GM18868 (cell line): ENCODE measurements around the gene ST6GALNAC4.

Experiments
- ATAC-seq: cut with Tn5 transposase; IDR thresholded peaks from one replicate; pipeline ENCODE4 v1.9.1; 2021; ENCODE audit warnings: mild to moderate bottlenecking, moderate library complexity; ENCODE audit not compliant: unreplicated experiment

Gene ST6GALNAC4

DNA sequence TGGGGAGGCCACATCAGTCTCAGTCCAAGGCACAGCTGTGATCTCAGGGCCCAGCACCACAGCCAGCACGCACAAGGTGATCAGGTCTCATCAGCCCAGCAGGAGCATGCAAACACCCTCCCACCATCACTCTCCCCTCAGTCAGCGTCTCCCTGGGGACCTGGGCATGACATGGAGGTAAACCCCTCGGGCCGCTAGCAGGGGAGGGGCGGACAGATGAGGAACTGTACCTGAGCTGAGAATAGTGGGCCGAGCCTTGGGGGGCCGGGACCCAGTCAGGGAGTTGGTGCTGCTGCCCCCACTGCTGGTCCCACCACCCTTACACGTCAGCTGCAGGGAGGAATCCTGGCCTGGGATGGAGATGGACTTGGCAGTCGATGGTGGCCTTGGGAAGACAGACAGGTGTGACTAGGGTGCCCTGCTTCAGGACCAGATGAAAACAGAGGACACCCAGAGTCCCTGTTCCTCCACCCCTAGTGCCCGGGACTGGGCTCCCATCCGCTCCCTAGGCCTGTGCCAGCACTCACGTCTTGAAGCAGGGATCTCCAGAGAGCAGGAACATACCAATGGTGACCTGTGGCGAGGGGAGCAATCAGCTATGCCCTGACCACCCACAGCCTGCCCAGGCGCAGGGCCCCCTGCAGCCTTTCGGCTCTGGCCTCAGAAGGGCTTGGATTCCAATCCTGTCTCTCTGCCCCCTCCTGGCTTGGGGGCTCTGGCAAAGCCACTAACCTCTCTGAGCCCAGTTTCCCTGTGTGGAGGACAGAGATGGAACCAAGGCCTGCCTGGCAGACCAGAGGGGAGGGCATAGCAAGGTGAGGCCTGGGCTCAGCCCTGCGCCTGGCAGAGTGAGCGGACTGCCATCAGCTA is 31.2 kb upstream of the ST6GALNAC4 start:
- no peak for ATAC-seq

GRCh38 chr9:127946728-127947127 is 29.9 kb upstream of the ST6GALNAC4 start:
- ATAC-seq, result no peak

- ATAC-seq, result no peak
Measured at GRCh38 chr9:127945942-127946341, 29.1 kb upstream of the ST6GALNAC4 start.

GRCh38 chr9:127945338-127945737 is 28.5 kb upstream of the ST6GALNAC4 start:
- ATAC-seq, result no peak

- no peak for ATAC-seq
Measured at GRCh38 chr9:127944586-127945218, 27.9 kb upstream of the ST6GALNAC4 start.

DNA sequence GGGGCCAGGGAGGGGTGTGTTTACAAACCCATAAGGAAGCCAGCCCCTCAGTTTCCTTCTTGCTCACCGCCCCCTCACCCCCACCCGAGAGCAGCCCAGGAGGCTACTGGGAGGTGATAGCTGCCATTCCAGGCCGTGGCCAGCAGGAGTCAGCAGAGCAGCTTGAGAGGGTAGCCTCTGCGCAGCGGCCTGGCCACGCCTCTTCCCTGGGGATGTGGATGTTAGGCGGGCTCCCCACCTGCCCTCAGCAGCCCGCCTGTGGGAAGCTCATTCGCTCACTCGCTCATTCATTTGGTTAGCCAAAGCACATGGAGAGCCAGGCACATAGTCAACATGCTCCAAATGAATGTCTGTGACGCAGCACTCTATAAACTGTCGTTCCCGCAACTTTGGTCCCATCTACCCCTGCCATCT is 26.9 kb upstream of the ST6GALNAC4 start:
- ATAC-seq, result peak; percentile 68

GRCh38 chr9:127943011-127943662 is 26.3 kb upstream of the ST6GALNAC4 start:
- no peak for ATAC-seq

DNA sequence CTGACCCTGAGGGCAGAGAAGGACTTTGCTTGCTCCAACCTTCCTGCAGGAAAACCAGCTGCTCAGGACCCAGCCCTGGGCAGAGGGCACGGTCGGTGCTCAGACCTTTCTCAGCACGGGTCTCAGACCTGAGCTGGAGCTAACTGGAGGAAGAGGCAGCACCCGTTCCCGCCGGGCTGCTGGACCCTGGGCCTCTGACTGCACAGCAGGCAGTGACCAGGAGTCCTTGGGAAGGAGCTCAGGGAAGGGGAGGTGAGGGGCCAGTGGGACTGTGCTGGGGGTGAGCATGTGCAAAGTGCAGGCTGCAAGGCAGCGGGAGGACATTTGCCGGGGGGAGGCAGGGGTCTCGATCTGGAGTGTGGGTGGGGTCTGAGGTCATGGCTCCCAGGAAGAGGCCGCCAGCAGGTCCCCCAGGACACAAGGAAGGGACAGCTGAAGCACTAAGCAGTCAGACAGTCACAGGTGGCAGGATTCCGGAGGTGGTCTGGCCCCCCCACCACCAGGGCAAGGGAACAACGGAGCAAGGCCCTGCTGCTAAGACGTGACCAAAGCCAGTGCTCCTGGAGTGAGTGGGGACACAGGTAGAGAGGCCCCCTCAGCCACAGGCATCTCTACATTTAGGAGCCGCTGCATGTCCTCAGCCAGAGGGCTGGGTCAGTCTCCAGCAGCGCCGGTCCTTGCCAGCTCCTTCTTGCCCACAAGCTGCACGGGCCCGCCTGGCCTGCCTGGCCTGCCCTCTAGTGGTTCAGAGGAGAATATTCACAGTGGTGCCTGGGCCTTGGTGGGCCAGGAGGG is 25.6 kb upstream of the ST6GALNAC4 start:
- no peak for ATAC-seq

DNA sequence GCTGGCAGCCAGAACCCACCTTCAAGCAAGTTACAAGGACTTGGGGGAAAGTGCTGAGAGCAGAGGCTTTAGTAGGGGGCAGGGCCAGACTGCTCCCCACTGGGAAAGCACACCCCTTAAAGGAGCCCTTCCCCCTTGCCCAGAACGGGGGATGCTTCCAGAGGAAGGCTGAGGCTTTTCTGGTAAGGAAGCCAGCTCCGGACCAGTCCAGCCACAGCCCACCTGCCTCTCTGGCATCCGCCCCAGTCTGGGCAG is 25.0 kb upstream of the ST6GALNAC4 start:
- no peak for ATAC-seq

DNA sequence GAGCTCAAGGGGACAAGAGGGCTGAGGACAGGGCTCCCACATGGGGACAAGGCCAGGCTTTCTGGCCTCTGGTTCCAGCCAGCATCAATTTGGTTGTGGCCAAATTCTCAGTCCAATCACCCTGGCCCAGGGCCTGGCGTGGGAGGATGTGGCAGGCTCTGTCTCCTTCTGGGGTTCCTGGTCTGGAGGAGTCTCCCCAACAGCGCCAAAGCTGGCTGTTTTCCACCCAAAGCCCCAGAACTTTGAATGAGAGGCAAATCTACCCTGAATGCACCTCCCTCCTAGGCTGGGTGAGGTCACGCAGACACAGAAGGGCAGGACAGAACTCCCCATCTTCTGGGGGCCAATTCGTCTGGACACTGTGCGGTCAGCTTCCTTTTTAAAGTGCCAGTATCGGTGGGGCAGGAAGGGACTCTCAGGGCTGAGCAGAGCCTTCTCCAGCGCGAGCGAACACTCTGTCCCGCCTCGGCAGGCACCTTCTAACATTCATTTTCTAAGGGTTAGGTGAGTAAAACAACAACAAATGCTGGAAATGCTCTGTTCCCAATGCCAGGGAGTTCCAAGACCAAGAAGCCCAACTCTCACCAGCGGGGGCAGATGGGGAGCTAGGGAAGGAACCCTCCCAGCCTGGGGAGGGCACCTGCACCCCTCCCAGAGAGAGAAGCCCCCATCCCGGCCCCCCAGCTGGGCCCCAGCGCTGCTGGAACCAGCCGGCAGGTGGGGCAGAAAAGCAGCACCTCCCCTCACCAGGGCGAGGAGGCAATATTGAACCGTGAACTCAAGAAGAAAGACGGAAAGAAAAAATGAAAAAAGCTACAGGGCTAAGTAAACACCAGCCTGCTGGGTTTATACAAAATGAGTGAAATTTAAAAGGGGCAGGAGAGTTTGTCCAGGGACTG is 24.5 kb upstream of the ST6GALNAC4 start:
- ATAC-seq, result no peak

DNA sequence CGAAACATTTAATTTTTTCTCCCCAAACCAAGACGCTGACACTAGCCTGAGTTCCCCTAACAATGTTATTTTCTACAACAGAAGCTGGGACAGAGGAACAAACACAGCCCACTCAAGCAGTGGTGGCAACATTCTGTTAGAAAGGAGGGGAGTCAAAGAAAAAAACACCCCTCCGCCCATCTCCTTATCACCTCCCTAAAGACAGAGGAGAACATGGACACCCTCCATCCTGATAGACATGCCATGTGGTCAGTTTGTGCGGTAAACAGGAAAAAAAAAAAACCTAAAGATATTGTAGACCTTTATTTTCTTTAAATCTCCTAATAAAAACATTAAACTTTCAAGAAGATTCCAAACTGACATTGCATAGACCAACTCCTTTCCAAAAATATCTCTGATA is 23.8 kb upstream of the ST6GALNAC4 start:
- ATAC-seq, result no peak

DNA sequence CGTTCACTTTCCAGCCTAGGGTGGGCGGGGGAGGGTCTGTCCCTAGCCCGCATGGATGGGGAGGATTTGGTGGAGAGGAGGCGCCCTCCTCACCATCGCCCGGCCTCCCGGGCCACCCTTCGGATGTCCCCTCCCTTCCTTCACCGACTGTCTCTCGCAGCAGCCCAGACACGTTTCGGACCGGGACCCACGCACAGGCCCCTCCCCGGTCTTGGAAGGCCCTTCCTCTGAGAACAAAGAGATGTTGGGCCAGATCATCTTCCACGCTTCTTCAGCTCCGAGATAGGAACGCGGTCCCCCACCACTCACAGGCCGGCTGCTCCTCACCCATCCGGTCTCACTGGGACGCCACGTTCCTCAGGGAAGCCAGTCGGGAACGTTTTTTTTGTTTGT is 21.5 kb upstream of the ST6GALNAC4 start:
- no peak for ATAC-seq

DNA sequence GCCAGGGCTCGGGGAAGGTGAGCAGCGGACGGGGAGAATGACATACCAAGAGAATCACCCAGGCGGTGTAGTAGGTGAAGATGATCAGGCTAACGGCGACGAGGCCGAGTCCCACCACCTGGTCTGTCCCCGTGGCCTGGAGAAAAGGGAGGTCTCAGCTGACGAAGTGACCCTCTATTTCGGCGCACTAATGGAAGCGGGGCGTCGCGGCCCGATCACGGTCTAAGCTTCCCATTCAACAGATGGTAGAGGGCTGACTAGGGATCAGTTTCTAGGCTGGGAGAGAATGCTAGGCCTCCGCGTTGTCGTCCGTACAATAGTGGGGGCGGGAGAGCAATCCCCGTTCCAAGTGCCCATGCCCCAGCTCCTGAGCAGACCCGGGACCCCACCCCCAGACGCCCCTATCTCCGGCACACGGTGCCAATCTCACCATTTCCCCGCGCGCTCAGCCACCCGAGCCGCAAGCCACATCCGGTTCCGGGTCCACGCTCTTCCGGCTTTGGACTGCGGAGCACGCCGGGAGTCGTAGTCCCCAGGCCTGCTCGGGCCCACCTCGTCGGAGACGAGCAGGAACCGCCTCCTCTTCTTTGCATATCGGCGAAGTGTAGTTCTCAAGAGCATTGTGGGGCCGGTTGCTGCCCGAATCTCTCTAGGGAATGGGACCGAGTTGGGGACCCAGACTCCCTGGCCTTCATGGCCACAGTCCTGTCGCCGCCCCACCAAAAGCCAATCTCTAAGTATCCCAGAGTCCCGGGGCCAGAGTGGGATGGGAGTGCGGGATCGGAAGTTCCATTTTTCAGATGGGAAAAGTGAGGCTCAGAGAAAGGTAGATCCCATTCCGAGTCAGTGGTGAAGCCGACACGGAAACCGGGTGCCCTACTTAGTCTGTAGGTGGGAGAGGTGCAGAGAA is 20.8 kb upstream of the ST6GALNAC4 start, which contains the start of gene DPM2:
Gene DPM2 (minus strand): TSS at position 467 of the 910 bp plus-strand sequence. CDS start 34 bp downstream, at position 433.
- peak; percentile 90 for ATAC-seq

GRCh38 chr9:127937056-127937387 is 20.2 kb upstream of the ST6GALNAC4 start:
- no peak for ATAC-seq

GRCh38 chr9:127936347-127936852 is 19.6 kb upstream of the ST6GALNAC4 start:
- ATAC-seq, result no peak

DNA sequence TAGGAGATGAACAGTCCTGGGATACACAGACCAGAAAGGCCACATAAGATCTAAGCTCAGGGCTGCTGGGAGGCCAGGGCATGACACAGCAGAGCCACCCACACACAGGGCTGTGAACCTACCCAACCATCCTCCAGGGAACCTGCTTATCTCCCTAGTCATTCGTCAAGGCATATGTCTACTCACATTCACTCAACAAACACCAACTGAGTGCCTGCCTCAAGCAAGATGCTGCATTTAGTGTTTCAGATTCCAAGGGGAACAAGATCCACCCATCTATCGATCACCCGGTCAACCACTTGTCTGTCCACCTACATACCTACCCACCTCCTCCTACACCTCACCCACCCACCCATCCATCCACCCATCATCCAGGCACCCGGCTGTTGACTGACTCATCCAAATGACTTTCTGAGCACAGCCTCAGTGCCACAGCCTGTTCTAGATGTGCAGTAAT is 19.0 kb upstream of the ST6GALNAC4 start:
- ATAC-seq, result no peak

DNA sequence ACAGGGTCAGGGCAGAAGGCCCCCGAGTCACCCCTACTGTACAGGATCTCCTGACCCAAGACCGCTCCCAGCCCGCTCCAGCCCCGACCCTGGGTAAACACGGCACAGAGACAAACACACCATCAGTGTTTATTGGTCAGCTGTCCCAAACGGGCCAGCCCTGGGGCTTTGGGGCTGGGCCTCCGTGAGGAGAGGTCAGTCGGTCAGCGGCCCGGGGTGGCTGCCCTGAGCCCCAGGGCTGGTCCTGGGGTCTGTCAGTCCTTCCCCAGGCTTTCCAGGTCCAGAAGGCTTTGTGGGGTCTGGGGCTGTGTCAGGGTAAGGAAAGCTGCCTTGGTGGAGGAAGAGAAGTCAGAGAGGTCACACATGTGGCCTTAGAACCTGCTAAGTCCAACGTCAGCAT is 18.1 kb upstream of the ST6GALNAC4 start:
- no peak for ATAC-seq

- ATAC-seq, result no peak
Measured at GRCh38 chr9:127934248-127934647, 17.4 kb upstream of the ST6GALNAC4 start.
